K562 (cell line): ENCODE results near the gene FAF2. TPM values are rescaled to one million over a fixed set of nuclear protein-coding genes. Genes with fewer than 3 reads are reported as not detected.
A peak's percentile ranks its signal among the peaks of the same experiment; 100 is the strongest.

ENCODE experiments used
- CEBPB ChIP-seq: fragments of 450-650 bp; IDR thresholded peaks from 2 replicates; pipeline ENCODE4 v1.6.1; 2016; ENCODE audit warnings: missing genetic modification characterization, missing compliant biosample characterization
- CEBPG ChIP-seq, 3 experiments: fragments of 200-800 bp in 1 of 3; sonication (Bioruptor generic) in 1 of 3; sonication (generic) in 1 of 3; formaldehyde crosslinking in 1 of 3; IDR thresholded peaks in 2 of 3; conservative IDR thresholded peaks in 1 of 3; 2 replicates each; pipeline versions ENCODE4 v1.6.1 to v1.8.0; 2016 to 2022; ENCODE audit warnings: missing compliant biosample characterization in 2 of 3, missing genetic modification characterization in 2 of 3, mild to moderate bottlenecking in 1 of 3, missing genetic modification reagents in 1 of 3
- CXXC5 ChIP-seq: fragments of 250-450 bp; sonication (Bioruptor Pico); IDR thresholded peaks from 2 replicates; pipeline ENCODE4 v1.8.0; 2022; ENCODE audit warnings: inconsistent platforms, mild to moderate bottlenecking, moderate library complexity
- ETV5 ChIP-seq: sonication (generic); formaldehyde crosslinking; IDR thresholded peaks from 2 replicates; pipeline ENCODE4 v1.4.0; 2020; ENCODE audit warnings: low read depth, mild to moderate bottlenecking, missing genetic modification reagents
- HMBOX1 ChIP-seq: sonication (generic); IDR thresholded peaks from 2 replicates; pipeline ENCODE4 v1.6.1; 2016
- ILF3 ChIP-seq: fragments of 450-650 bp; IDR thresholded peaks from 2 replicates; pipeline ENCODE4 v1.6.1; 2018; ENCODE audit warnings: antibody characterized with exemption, mild to moderate bottlenecking, moderate library complexity, borderline replicate concordance
- MCM7 ChIP-seq, 2 experiments: fragments of 450-650 bp; IDR thresholded peaks; 2 replicates each; pipeline ENCODE4 v1.6.1; 2016 to 2018
- NELFE ChIP-seq: IDR thresholded peaks from 2 replicates; pipeline ENCODE4 v1.6.1; 2011; ENCODE audit warnings: mild to moderate bottlenecking; ENCODE audit not compliant: insufficient read depth, insufficient read length
- PBX2 ChIP-seq, 2 experiments: IDR thresholded peaks in 1 of 2; conservative IDR thresholded peaks in 1 of 2; 2 replicates each; pipeline ENCODE4 v1.6.1; 2016; ENCODE audit warnings: low read depth in 2 of 2, mild to moderate bottlenecking in 1 of 2, missing compliant biosample characterization in 1 of 2, missing genetic modification characterization in 1 of 2, moderate library complexity in 1 of 2
- PKNOX1 ChIP-seq: fragments of 450-650 bp; IDR thresholded peaks from 2 replicates; pipeline ENCODE4 v1.6.1; 2016
- RCOR1 ChIP-seq, 2 experiments: IDR thresholded peaks; 2 replicates each; pipeline ENCODE4 v1.6.1; 2012; ENCODE audit warnings: low read depth in 2 of 2, low read length in 2 of 2, borderline replicate concordance in 1 of 2, improper control_type of control experiment in 1 of 2
- SNAPC5 ChIP-seq: fragments of 250-450 bp; sonication (Bioruptor Pico); IDR thresholded peaks from 2 replicates; pipeline ENCODE4 v1.8.0; 2021; ENCODE audit warnings: moderate library complexity, mild to moderate bottlenecking, inconsistent platforms
- USF2 ChIP-seq: sonication (generic); formaldehyde crosslinking; IDR thresholded peaks from 2 replicates; pipeline ENCODE4 v1.5.0; 2020; ENCODE audit warnings: missing genetic modification reagents
- ZNF140 ChIP-seq: fragments of 250-450 bp; sonication (Bioruptor Pico); IDR thresholded peaks from 2 replicates; pipeline ENCODE4 v1.8.0; 2021; ENCODE audit warnings: moderate library complexity, mild to moderate bottlenecking, inconsistent platforms
- ZNF174 ChIP-seq: fragments of 250-450 bp; sonication (Bioruptor Pico); IDR thresholded peaks from 2 replicates; pipeline ENCODE4 v1.4.0; 2020; ENCODE audit warnings: mild to moderate bottlenecking
- ZNF253 ChIP-seq: fragments of 250-450 bp; sonication (Bioruptor Pico); conservative IDR thresholded peaks from 2 replicates; pipeline ENCODE4 v1.6.1; 2021; ENCODE audit warnings: mild to moderate bottlenecking
- polyA plus RNA-seq, 8 experiments: library from polyadenylated mRNA; depleted of rRNA in 4 of 8; stranded (reverse) in 5 of 8; unstranded in 3 of 8; fragments of >200 nt; fragmentation: Nextera tagmentation in 2 of 8; fragmentation: Illumina TruSeq in 1 of 8; extraction: Ambion mirVana in 2 of 8; extraction: Trizol in 1 of 8; gene quantifications; 2 replicates each; pipeline versions ENCODE4 v1.2.1 to v1.2.3, GENCODE V29; 2011 to 2014; ENCODE audit warnings: inconsistent platforms in 1 of 8, missing spikeins in 1 of 8
- total RNA-seq, 7 experiments: library from RNA; depleted of rRNA in 6 of 7; stranded (reverse); fragments of >200 nt in 6 of 7; fragmentation: Illumina TruSeq in 2 of 7; extraction: Trizol in 2 of 7; gene quantifications; 2 replicates each; pipeline versions ENCODE4 v1.2.1 to v1.2.3, GENCODE V29; 2011 to 2021; ENCODE audit warnings: low replicate concordance in 1 of 7

The FAF2 gene
- total and polyA plus RNA-seq, 9 of the 15 experiments (the other 6 are each of a cell fraction or from before 2014, with no cell fraction given): 25.0 to 44.6 (median 36.1) TPM

- TF ChIP-seq RCOR1 (IDR thresholded peaks at IDR 0.05; ENCODE audit: borderline replicate concordance in 1 of 2, low read depth in 2 of 2, low read length in 2 of 2) (0 out of 4 replicates have a peak, but pooled peaks of 1 of the 2 experiments have one; percentile 39), CXXC5 (CRISPR knock-in tag) (no peak), CEBPG (CRISPR knock-in tag; IDR thresholded peaks at IDR 0.05) (no peak), CEBPG (tag; conservative IDR thresholded peaks at IDR 0.05 in 1 of 2, IDR thresholded peaks at IDR 0.05 in 1 of 2) (peak in 1 of 2 experiments; percentile 49; a peak in 1 of 4 replicates), PBX2 (CRISPR knock-in tag; IDR thresholded peaks at IDR 0.05; ENCODE audit: low read depth) (no peak), PBX2 (tag; conservative IDR thresholded peaks at IDR 0.05; ENCODE audit: low read depth) (0 out of 2 replicates have a peak, but pooled peaks have one; percentile 9), ZNF140 (CRISPR knock-in tag) (no peak), NELFE (no peak), MCM7 (IDR thresholded peaks at IDR 0.05) (no peak), SNAPC5 (no peak), ETV5 (CRISPR knock-in tag) (no peak), ILF3 (no peak), ZNF253 (no peak), ZNF174 (CRISPR knock-in tag) (no peak), PKNOX1 (peak; percentile 71; the same call in 1 of the 2 replicates), USF2 (CRISPR knock-in tag) (no peak), HMBOX1 (0 out of 2 replicates have a peak, but pooled peaks have one; percentile 23), CEBPB (tag) (peak; percentile 79)
- TF ChIP-seq, all 486 proteins: peak for 8
Observed at GRCh38 chr5:176466245-176466871, 18.2 kb downstream of the FAF2 start (continued).
